Prostate gland (tissue), 2 donors: ENCODE data around the gene HGF. TPM values are rescaled to one million over a fixed set of nuclear protein-coding genes. Genes with fewer than 3 reads are reported as not detected.
A peak's percentile ranks its signal among the peaks of the same experiment; 100 is the strongest.
"Not testable (repeated sequence)": the region's sequence is repeated elsewhere in the genome, so short reads cannot be mapped to it uniquely, and the experiment has no call there.

Experiments
- DNase-seq: peaks from one replicate; pipeline ENCODE4 v3.0.0-alpha.2; 2019; ENCODE audit warnings: low spot score
- H3K27ac ChIP-seq, 2 donors: fragments of 200-600 bp; sonication (generic); 2 replicates each; pipeline ENCODE4 v1.5.1; 2017 to 2019
- H3K27me3 ChIP-seq: fragments of 200-600 bp; sonication (generic); replicated peaks from 2 replicates; pipeline ENCODE4 v1.5.1; 2019; ENCODE audit not compliant: insufficient read depth
- H3K36me3 ChIP-seq, 2 donors: fragments of 200-600 bp; sonication (generic); 1 replicate in 1 of 2; 2 replicates in 1 of 2; pipeline versions ENCODE4 v1.5.1 to v1.8.1; 2017 to 2019
- H3K4me1 ChIP-seq: fragments of 200-600 bp; sonication (generic); replicated peaks from 2 replicates; pipeline ENCODE4 v1.5.1; 2019
- H3K4me3 ChIP-seq, 2 donors: fragments of 200-600 bp; sonication (generic); 2 replicates each; pipeline ENCODE4 v1.5.1; 2017 to 2019
- H3K9me3 ChIP-seq: fragments of 200-600 bp; sonication (generic); 2 replicates; pipeline ENCODE4 v1.5.1; 2017
- POLR2A ChIP-seq: fragments of 450-650 bp; IDR thresholded peaks from one replicate; pipeline ENCODE4 v1.6.1; 2016; ENCODE audit warnings: antibody characterized with exemption, mild to moderate bottlenecking
- POLR2AphosphoS5 ChIP-seq: sonication (generic); formaldehyde crosslinking; IDR thresholded peaks from one replicate; pipeline ENCODE4 v1.6.1; 2017; ENCODE audit warnings: antibody characterized with exemption
- WGBS: methylation state at CpG from one replicate; pipeline ENCODE4 v1.1.5; 2018; 5-methylcytosine and 5-hydroxymethylcytosine counted together
- intact Hi-C: fragments of 100-400 bp; cut with DNase I; formaldehyde crosslinking; loops from one replicate; pipeline ENCODE4 v1.14.2; 2022
- total RNA-seq, 2 donors: library from RNA; depleted of rRNA; stranded (reverse); fragments of >200 nt; gene quantifications; one replicate each; pipeline ENCODE4 v1.1.0, GENCODE V29; 2016
- TF ChIP-seq, protein P1 (sequence below), 4 experiments: fragments of 200-600 bp in 2 of 4; fragments of 450-650 bp in 2 of 4; sonication (generic) in 2 of 4; IDR thresholded peaks; 1 replicate in 3 of 4; 2 replicates in 1 of 4; pipeline ENCODE4 v1.5.1; 2016 to 2019; ENCODE audit warnings: antibody characterized with exemption in 4 of 4, mild to moderate bottlenecking in 2 of 4, moderate library complexity in 2 of 4

Gene HGF
- total RNA-seq: 1 to 10 TPM; 7.5 to 8.1 TPM

- intact Hi-C loops: loop anchor here (5.0 kb wide), 2 partner anchors 83 to 268 kb away; no protein-coding TSS in a partner anchor
- TF ChIP-seq POLR2A (no peak), POLR2AphosphoS5 (no peak)
- DNase-seq: peak; percentile 34
- no peaks in the 10 kb centered on the region for H3K4me1 ChIP-seq
- H3K27me3 ChIP-seq: no peaks in the 10 kb centered on the region
- peak within 1 kb of the TSS; percentile 26 to 46 for H3K27ac ChIP-seq
- no peaks in the 10 kb centered on the region for H3K36me3 ChIP-seq
- peak within 1 kb of the TSS; percentile 6 to 16 for H3K4me3 ChIP-seq
- no peaks in the 10 kb centered on the region for H3K9me3 ChIP-seq
- WGBS: 11% methylated on average over 15 of the region's 15 CpGs
Measured at GRCh38 chr7:81769891-81770727, at the start of gene HGF. Gene HGF (minus strand): TSS chr7:81770047. CDS start chr7:81769971, 76 bp downstream.

GRCh38 chr7:81816312-81816711, 46.5 kb upstream of the HGF start:
- intact Hi-C loops: no loop called here
- H3K4me3 ChIP-seq: no peak overlapping the region
- H3K4me1 ChIP-seq: no peaks in the 10 kb centered on the region
- no peaks in the 10 kb centered on the region for H3K9me3 ChIP-seq
- no peak for DNase-seq
- TF ChIP-seq POLR2AphosphoS5 (no peak), POLR2A (no peak)
- TF ChIP-seq, protein P1, sequence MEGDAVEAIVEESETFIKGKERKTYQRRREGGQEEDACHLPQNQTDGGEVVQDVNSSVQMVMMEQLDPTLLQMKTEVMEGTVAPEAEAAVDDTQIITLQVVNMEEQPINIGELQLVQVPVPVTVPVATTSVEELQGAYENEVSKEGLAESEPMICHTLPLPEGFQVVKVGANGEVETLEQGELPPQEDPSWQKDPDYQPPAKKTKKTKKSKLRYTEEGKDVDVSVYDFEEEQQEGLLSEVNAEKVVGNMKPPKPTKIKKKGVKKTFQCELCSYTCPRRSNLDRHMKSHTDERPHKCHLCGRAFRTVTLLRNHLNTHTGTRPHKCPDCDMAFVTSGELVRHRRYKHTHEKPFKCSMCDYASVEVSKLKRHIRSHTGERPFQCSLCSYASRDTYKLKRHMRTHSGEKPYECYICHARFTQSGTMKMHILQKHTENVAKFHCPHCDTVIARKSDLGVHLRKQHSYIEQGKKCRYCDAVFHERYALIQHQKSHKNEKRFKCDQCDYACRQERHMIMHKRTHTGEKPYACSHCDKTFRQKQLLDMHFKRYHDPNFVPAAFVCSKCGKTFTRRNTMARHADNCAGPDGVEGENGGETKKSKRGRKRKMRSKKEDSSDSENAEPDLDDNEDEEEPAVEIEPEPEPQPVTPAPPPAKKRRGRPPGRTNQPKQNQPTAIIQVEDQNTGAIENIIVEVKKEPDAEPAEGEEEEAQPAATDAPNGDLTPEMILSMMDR (IDR thresholded peaks at IDR 0.05): no peak
- H3K27me3 ChIP-seq: no peaks in the 10 kb centered on the region
- H3K27ac ChIP-seq: no peak overlapping the region
- 28% methylated on average over 3 of the region's 3 CpGs for WGBS
- no peaks in the 10 kb centered on the region for H3K36me3 ChIP-seq

GRCh38 chr7:81812866-81813476, 43.1 kb upstream of the HGF start:
- H3K36me3 ChIP-seq, H3K9me3 ChIP-seq, H3K4me1 ChIP-seq, H3K27ac ChIP-seq, H3K4me3 ChIP-seq, DNase-seq, intact Hi-C loops, H3K27me3 ChIP-seq: not testable (repeated sequence)
- 96% methylated on average over 3 of the region's 3 CpGs for WGBS

GRCh38 chr7:81811956-81812865, 42.4 kb upstream of the HGF start:
- no peak overlapping the region for H3K27ac ChIP-seq
- no peaks in the 10 kb centered on the region for H3K27me3 ChIP-seq
- no peaks in the 10 kb centered on the region for H3K36me3 ChIP-seq
- 84% methylated on average over 5 of the region's 5 CpGs for WGBS
- TF ChIP-seq, protein P1 (IDR thresholded peaks at IDR 0.05): no peak
- TF ChIP-seq POLR2A: no peak
- no peak for TF ChIP-seq POLR2AphosphoS5
- H3K4me3 ChIP-seq: no peak overlapping the region
- intact Hi-C loops: no loop called here
- H3K9me3 ChIP-seq: no peaks in the 10 kb centered on the region
- DNase-seq: no peak
- H3K4me1 ChIP-seq: no peaks in the 10 kb centered on the region

- DNase-seq: no peak
Measured at GRCh38 chr7:81810476-81811155, 40.8 kb upstream of the HGF start.

DNA sequence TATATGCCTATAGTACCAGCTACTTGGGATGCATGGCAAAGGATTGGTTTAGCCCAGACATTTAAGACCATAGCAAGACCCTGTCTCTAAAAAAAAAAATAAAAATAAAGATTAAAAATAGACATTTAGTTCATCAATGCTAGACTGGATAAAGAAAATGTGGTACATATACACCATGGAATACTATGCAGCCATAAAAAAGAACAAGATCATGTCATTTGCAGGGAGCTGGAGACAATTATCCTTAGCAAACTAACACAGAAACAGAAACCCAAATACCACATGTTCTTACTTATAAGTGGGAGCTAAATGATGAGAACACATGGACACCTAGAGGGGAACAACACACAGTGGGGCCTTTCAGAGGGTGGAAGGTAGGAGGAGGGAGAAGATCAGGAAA, 38.5 kb upstream of the HGF start:
- intact Hi-C loops, H3K9me3 ChIP-seq, H3K4me1 ChIP-seq, H3K27ac ChIP-seq, H3K36me3 ChIP-seq, H3K4me3 ChIP-seq, H3K27me3 ChIP-seq, DNase-seq: not testable (repeated sequence)

More at GRCh38 chr7:81810476-81811155, 40.8 kb upstream of the HGF start:
- intact Hi-C loops: no loop called here
- Histone ChIP-seq H3K36me3 (no peaks in the 10 kb centered on the region), H3K27ac (no peak overlapping the region), H3K27me3 (no peaks in the 10 kb centered on the region), H3K9me3 (no peaks in the 10 kb centered on the region), H3K4me3 (no peak overlapping the region), H3K4me1 (no peaks in the 10 kb centered on the region)
- TF ChIP-seq POLR2A: no peak
- no peak for TF ChIP-seq POLR2AphosphoS5
- TF ChIP-seq, protein P1 (IDR thresholded peaks at IDR 0.05): no peak
- WGBS: 37% methylated on average over 6 of the region's 6 CpGs
